ENCODE results near the gene KRTAP12-4. TPM values are rescaled to one million over a fixed set of nuclear protein-coding genes. Genes with fewer than 3 reads are reported as not detected.

Gene KRTAP12-4
- polyA plus RNA-seq, 1 donor from 2014 or later: not detected

DNA sequence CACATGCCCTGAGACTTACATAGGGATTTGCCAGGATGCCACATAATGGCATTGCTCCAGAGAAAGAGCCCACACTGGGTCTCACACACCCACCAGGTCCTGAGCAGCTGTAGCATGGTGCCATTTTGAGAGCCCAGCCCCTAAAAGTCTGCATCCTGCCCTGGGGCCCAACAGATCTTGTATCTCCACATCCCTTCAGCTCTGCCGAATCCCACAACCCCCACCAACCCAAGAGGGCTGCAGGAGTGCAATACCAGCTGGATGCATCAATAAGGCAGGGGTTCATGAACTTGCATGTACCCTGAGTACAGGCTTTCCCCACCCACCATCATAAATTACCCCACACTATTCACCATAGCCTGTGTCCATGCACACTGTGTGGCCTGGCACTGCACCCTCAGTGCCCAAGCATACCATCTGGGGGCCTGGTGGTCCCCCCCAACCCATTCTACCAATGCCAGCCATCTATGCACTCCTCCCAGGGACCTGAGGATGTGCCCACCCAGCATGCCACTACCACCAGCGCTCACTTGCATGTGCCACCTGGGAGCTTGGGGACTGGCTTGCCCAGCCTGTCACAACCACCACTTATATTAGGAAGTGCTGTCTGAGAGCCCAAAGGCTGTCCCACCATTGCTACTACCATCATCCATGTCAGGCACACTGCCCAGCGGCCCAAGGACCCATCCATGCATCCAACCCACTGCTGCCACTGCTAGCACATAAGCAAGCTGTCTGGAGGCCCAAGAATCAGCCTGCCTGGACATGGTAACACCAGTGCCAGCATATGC is 16.4 kb upstream of the KRTAP12-4 start:
- Histone ChIP-seq H3K79me2 (replicated peaks; ENCODE audit: insufficient read depth, low read length) (no peaks in the 10 kb centered on the region), H3K27ac (ENCODE audit: low read length) (no peak overlapping the region), H3K9ac (ENCODE audit: low read length) (no peak overlapping the region), H3K4me2 (ENCODE audit: low read length) (no peak overlapping the region), H3K4me3 (ENCODE audit: low read length) (no peak overlapping the region), H4K20me1 (ENCODE audit: insufficient read depth) (no peaks in the 10 kb centered on the region), H3K36me3 (ENCODE audit: insufficient read depth, low read length) (no peaks in the 10 kb centered on the region), H3K9me2 (ENCODE audit: insufficient read depth, low read length) (no peaks in the 10 kb centered on the region), H3F3A (ENCODE audit: insufficient read depth, low read length, poor library complexity, severe bottlenecking) (no peaks in the 10 kb centered on the region), H3K9me3 (ENCODE audit: low read length) (peaks cover 4% of the 10 kb centered on the region), H2AFZ (ENCODE audit: low read depth, low read length) (no peak overlapping the region), H3K27me3 (ENCODE audit: insufficient read depth, low read depth, low read length) (no peaks in the 10 kb centered on the region)
- TF ChIP-seq RAD21 (conservative IDR thresholded peaks at IDR 0.05) (no peak), MXI1 (conservative IDR thresholded peaks at IDR 0.05; ENCODE audit: poor library complexity, severe bottlenecking) (no peak), POLR2AphosphoS5 (IDR thresholded peaks at IDR 0.05) (no peak), EP300 (conservative IDR thresholded peaks at IDR 0.05; ENCODE audit: poor library complexity, severe bottlenecking) (no peak), EZH2 (IDR thresholded peaks at IDR 0.05; ENCODE audit: borderline replicate concordance, insufficient read depth, low read length, poor library complexity, severe bottlenecking) (no peak), SMC3 (conservative IDR thresholded peaks at IDR 0.05; ENCODE audit: poor library complexity) (no peak), TAF1 (IDR thresholded peaks at IDR 0.05; ENCODE audit: low read depth) (no peak)
- TF ChIP-seq, protein P1, sequence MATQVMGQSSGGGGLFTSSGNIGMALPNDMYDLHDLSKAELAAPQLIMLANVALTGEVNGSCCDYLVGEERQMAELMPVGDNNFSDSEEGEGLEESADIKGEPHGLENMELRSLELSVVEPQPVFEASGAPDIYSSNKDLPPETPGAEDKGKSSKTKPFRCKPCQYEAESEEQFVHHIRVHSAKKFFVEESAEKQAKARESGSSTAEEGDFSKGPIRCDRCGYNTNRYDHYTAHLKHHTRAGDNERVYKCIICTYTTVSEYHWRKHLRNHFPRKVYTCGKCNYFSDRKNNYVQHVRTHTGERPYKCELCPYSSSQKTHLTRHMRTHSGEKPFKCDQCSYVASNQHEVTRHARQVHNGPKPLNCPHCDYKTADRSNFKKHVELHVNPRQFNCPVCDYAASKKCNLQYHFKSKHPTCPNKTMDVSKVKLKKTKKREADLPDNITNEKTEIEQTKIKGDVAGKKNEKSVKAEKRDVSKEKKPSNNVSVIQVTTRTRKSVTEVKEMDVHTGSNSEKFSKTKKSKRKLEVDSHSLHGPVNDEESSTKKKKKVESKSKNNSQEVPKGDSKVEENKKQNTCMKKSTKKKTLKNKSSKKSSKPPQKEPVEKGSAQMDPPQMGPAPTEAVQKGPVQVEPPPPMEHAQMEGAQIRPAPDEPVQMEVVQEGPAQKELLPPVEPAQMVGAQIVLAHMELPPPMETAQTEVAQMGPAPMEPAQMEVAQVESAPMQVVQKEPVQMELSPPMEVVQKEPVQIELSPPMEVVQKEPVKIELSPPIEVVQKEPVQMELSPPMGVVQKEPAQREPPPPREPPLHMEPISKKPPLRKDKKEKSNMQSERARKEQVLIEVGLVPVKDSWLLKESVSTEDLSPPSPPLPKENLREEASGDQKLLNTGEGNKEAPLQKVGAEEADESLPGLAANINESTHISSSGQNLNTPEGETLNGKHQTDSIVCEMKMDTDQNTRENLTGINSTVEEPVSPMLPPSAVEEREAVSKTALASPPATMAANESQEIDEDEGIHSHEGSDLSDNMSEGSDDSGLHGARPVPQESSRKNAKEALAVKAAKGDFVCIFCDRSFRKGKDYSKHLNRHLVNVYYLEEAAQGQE (IDR thresholded peaks at IDR 0.05; ENCODE audit: borderline replicate concordance): no peak
- TF ChIP-seq, protein P2, sequence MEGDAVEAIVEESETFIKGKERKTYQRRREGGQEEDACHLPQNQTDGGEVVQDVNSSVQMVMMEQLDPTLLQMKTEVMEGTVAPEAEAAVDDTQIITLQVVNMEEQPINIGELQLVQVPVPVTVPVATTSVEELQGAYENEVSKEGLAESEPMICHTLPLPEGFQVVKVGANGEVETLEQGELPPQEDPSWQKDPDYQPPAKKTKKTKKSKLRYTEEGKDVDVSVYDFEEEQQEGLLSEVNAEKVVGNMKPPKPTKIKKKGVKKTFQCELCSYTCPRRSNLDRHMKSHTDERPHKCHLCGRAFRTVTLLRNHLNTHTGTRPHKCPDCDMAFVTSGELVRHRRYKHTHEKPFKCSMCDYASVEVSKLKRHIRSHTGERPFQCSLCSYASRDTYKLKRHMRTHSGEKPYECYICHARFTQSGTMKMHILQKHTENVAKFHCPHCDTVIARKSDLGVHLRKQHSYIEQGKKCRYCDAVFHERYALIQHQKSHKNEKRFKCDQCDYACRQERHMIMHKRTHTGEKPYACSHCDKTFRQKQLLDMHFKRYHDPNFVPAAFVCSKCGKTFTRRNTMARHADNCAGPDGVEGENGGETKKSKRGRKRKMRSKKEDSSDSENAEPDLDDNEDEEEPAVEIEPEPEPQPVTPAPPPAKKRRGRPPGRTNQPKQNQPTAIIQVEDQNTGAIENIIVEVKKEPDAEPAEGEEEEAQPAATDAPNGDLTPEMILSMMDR (IDR thresholded peaks at IDR 0.05; ENCODE audit: poor library complexity, severe bottlenecking): no peak

GRCh38 chr21:44667612-44668011 is 13.2 kb upstream of the KRTAP12-4 start:
- no peaks in the 10 kb centered on the region for H4K20me1 ChIP-seq (ENCODE audit: insufficient read depth)
- H2AFZ ChIP-seq (ENCODE audit: low read depth, low read length): no peak overlapping the region
- no peaks in the 10 kb centered on the region for H3K27me3 ChIP-seq (ENCODE audit: insufficient read depth, low read depth, low read length)
- no peak overlapping the region for H3K27ac ChIP-seq (ENCODE audit: low read length)
- no peak for TF ChIP-seq MXI1 (conservative IDR thresholded peaks at IDR 0.05; ENCODE audit: poor library complexity, severe bottlenecking)
- TF ChIP-seq EP300 (conservative IDR thresholded peaks at IDR 0.05; ENCODE audit: poor library complexity, severe bottlenecking): no peak
- TF ChIP-seq RAD21 (conservative IDR thresholded peaks at IDR 0.05): no peak
- no peak for TF ChIP-seq SMC3 (conservative IDR thresholded peaks at IDR 0.05; ENCODE audit: poor library complexity)
- no peak overlapping the region for H3K4me3 ChIP-seq (ENCODE audit: low read length)
- no peak overlapping the region for H3K9ac ChIP-seq (ENCODE audit: low read length)
- H3K79me2 ChIP-seq (replicated peaks; ENCODE audit: insufficient read depth, low read length): no peaks in the 10 kb centered on the region
- H3K9me2 ChIP-seq (ENCODE audit: insufficient read depth, low read length): no peaks in the 10 kb centered on the region
- H3K9me3 ChIP-seq (ENCODE audit: low read length): peaks cover 4% of the 10 kb centered on the region
- no peaks in the 10 kb centered on the region for H3F3A ChIP-seq (ENCODE audit: insufficient read depth, low read length, poor library complexity, severe bottlenecking)
- H3K36me3 ChIP-seq (ENCODE audit: insufficient read depth, low read length): no peaks in the 10 kb centered on the region
- no peak overlapping the region for H3K4me2 ChIP-seq (ENCODE audit: low read length)

Measured in neural cell (in vitro differentiated cells).